Activated CD8-positive, alpha-beta T cell treated with anti-CD3 and anti-CD28 coated beads for 36 hours (primary cell): ENCODE results near the gene SLC46A3. TPM values are rescaled to one million over a fixed set of nuclear protein-coding genes. Genes with fewer than 3 reads are reported as not detected.

Source experiments
- ATAC-seq: fragments of 200-7000 bp; cut with Tn5 transposase; one replicate; pipeline ENCODE4 v1.10.0; 2021; ENCODE audit warnings: mild to moderate bottlenecking, moderate library complexity
- CTCF ChIA-PET: fragments of 350-600 bp; sonication (Branson Sonifier 250); formaldehyde crosslinking; loops from one replicate; lab custom pipeline; 2021; ENCODE audit warnings: antibody characterized with exemption; lab: Charles Lee
- POLR2A ChIA-PET: fragments of 350-600 bp; sonication (Branson Sonifier 250); formaldehyde crosslinking; loops from one replicate; lab custom pipeline; 2021; ENCODE audit warnings: antibody characterized with exemption; lab: Charles Lee
- DNase-seq: peaks from one replicate; pipeline ENCODE4 v3.0.0-alpha.2; 2020
- H3K27ac Mint-ChIP-seq: one replicate; pipeline ENCODE4 v1.8.0; 2021; ENCODE audit warnings: mild to moderate bottlenecking, mixed read lengths
- H3K27me3 Mint-ChIP-seq: one replicate; pipeline ENCODE4 v1.8.0; 2021; ENCODE audit warnings: mixed read lengths
- H3K36me3 Mint-ChIP-seq: one replicate; pipeline ENCODE4 v1.8.0; 2021; ENCODE audit warnings: low read depth, mixed read lengths
- H3K4me1 Mint-ChIP-seq: one replicate; pipeline ENCODE4 v1.8.0; 2021; ENCODE audit warnings: low read depth, mixed read lengths
- H3K4me3 Mint-ChIP-seq: one replicate; pipeline ENCODE4 v1.8.0; 2021; ENCODE audit warnings: mild to moderate bottlenecking, moderate library complexity, mixed read lengths
- H3K9me3 Mint-ChIP-seq: one replicate; pipeline ENCODE4 v1.8.0; 2021; ENCODE audit warnings: mixed read lengths
- intact Hi-C: fragments of 100-400 bp; cut with micrococcal nuclease; formaldehyde crosslinking; loops from one replicate; pipeline ENCODE4 v1.10.0; 2022
- total RNA-seq, 2 experiments: library from RNA; stranded (reverse); gene quantifications; one replicate each; pipeline ENCODE4 v1.2.3, GENCODE V29; 2021
- TF ChIP-seq, protein P1 (sequence below): fragments of 200-600 bp; IDR thresholded peaks from one replicate; pipeline ENCODE4 v1.8.0; 2022; ENCODE audit warnings: antibody characterized with exemption, mild to moderate bottlenecking

The SLC46A3 gene
- total RNA-seq, 2 experiments from 2014 or later = 3.2 to 3.4 TPM

DNA sequence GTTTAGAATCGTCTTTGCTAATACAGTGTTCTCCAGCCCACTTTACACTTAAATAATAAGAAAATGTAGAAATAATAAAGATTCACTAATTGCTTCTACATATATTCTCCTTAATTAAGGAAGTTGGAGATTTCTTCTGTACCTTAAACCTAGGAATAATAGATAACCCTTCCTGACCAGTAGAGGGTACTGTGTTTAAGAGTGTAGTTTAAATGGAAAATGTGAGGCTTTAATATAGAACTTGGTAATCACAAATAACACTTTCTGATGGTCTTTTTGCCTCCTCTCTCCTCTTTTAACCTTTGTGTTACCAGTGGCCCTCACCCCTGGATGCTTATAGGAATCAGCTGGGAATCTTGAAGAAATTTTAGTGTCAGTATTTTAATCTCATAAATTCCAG, 39.1 kb downstream of the SLC46A3 start:
- DNase-seq (no peak), ATAC-seq (no peak)
- Mint-ChIP-seq H3K36me3 (peaks cover 18% of the 10 kb centered on the region), H3K4me1 (no peaks in the 10 kb centered on the region), H3K9me3 (no peaks in the 10 kb centered on the region), H3K4me3 (no peak overlapping the region), H3K27ac (peak overlapping the region; percentile 66), H3K27me3 (no peaks in the 10 kb centered on the region)
- TF ChIP-seq, protein P1, sequence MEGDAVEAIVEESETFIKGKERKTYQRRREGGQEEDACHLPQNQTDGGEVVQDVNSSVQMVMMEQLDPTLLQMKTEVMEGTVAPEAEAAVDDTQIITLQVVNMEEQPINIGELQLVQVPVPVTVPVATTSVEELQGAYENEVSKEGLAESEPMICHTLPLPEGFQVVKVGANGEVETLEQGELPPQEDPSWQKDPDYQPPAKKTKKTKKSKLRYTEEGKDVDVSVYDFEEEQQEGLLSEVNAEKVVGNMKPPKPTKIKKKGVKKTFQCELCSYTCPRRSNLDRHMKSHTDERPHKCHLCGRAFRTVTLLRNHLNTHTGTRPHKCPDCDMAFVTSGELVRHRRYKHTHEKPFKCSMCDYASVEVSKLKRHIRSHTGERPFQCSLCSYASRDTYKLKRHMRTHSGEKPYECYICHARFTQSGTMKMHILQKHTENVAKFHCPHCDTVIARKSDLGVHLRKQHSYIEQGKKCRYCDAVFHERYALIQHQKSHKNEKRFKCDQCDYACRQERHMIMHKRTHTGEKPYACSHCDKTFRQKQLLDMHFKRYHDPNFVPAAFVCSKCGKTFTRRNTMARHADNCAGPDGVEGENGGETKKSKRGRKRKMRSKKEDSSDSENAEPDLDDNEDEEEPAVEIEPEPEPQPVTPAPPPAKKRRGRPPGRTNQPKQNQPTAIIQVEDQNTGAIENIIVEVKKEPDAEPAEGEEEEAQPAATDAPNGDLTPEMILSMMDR = no peak
- ChIA-PET CTCF (interaction anchor here (1.4 kb wide), 1 partner anchor 9 kb away, joined by 4 read pairs; no protein-coding TSS in a partner anchor), POLR2A (no interaction called here)
- intact Hi-C loops = loop anchor here (10.0 kb wide), 1 partner anchor 115 kb away; no protein-coding TSS in a partner anchor

DNA sequence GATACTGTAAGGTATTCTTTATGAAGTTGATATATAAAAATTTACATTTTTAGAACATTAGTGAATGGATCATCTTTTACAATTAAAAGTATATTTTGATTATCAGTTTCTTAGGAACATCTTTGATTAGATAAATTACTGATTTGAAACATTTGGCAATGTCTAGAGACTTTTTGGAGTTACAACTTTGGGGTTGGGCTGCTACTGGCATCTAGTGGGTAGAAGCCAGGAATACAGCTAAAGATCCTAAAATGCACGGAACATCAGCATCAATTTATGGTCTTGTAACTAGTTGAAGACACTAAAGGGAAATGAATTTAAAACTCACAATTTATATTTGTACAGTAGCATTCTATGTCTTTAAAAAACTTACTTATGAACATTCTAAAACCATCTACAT, 40.0 kb downstream of the SLC46A3 start:
- Mint-ChIP-seq H3K4me3 (no peak overlapping the region), H3K27ac (no peak overlapping the region), H3K4me1 (peaks cover 2% of the 10 kb centered on the region), H3K27me3 (no peaks in the 10 kb centered on the region), H3K36me3 (peaks cover 26% of the 10 kb centered on the region), H3K9me3 (no peaks in the 10 kb centered on the region)
- ChIA-PET POLR2A (no interaction called here), CTCF (no interaction called here)
- intact Hi-C loops = no loop called here
- DNase-seq = no peak
- no peak for ATAC-seq
- TF ChIP-seq, protein P1 = no peak

DNA sequence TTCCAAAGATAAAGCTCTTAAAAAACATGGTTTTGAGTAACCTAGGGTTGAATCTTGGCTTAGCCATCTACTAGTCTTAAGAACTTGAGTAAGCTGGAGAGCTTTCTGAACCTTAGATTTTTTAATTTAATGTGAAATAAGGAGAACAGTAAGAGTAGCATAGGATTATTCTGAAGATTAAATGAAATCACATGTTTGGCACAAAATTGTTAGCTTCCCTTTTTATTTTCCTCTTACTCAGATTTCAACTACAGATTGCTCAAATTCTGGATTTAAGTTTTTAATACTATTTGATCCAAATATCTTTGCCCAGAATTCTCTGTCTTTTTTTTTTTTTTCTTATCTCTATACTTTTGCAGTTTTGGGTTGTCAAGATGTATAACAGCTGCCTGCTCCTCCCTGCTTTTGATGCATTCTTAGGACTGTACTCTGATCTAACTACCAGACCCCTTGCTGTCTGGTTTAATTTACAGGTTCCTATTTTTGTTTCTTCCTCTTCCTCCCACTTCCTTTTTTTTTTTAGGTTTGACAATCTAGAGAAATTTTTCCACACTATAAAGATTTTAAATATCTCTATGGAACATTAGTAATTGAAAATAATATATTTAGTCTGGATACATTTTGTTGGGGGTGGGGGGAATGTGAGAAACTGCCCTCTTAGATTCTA, 47.5 kb downstream of the SLC46A3 start:
- Mint-ChIP-seq H3K36me3 (peaks cover 65% of the 10 kb centered on the region), H3K4me3 (no peak overlapping the region), H3K4me1 (peaks cover 18% of the 10 kb centered on the region), H3K9me3 (no peaks in the 10 kb centered on the region), H3K27ac (peak overlapping the region; percentile 4), H3K27me3 (no peaks in the 10 kb centered on the region)
- TF ChIP-seq, protein P1 = no peak
- ATAC-seq (no peak), DNase-seq (no peak)
- POLR2A ChIA-PET = interaction anchor here (0.7 kb wide), 1 partner anchor 379 kb away, joined by 3 read pairs; no protein-coding TSS in a partner anchor
- intact Hi-C loops = no loop called here
- CTCF ChIA-PET = interaction anchor here (0.8 kb wide), 1 partner anchor 9 kb away, joined by 4 read pairs; no protein-coding TSS in a partner anchor

DNA sequence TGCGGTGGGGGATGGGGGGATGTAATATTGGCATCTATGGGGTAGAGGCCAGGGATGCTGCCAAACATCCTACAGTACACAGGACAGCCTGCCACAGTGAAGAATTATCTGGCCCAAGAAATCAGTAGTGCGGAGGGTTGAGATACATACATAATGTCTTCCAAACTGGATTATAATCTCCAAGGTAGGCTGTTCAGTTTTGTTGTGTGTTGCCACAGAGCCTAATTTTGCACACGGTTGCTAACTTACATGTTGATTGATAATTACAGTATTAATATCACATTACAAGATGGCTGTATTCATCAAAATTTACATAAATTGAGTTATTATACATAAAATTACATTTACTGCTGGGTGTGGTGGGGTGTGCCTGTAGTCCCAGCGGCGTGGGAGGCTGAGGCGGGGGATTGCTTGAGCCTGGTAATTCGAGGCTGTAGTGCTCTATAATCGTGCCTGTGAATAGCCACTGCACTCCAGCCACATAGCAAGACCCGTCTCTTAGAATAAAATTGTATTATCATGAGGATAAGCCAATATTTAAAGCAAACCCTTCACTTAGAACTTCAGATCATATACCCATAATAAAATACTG, 51.8 kb downstream of the SLC46A3 start:
- H3K4me1 Mint-ChIP-seq = peaks cover 36% of the 10 kb centered on the region
- peaks cover 72% of the 10 kb centered on the region for H3K36me3 Mint-ChIP-seq
- no peaks in the 10 kb centered on the region for H3K27me3 Mint-ChIP-seq
- intact Hi-C loops = no loop called here
- no peak for DNase-seq
- H3K4me3 Mint-ChIP-seq = no peak overlapping the region
- H3K27ac Mint-ChIP-seq = peak overlapping the region; percentile 49
- no peaks in the 10 kb centered on the region for H3K9me3 Mint-ChIP-seq
- ChIA-PET CTCF (no interaction called here), POLR2A (no interaction called here)
- TF ChIP-seq, protein P1 = no peak
- no peak for ATAC-seq

DNA sequence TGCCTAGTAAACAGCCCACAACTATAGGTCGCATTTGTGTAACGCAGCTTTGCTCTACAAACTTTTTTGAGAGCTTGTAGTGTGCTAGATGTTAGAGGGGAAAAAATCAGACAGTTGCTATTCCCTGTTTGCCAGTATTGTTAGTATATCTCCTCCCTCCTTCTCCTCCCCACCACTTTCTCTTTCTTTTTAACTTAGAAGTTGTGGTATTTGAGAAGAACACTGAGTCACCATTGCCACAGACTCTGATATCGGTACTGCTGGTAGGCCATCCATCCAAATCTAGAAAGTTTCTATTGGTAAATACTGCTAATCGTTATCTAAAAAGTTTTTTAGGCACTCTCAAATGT, 59.2 kb downstream of the SLC46A3 start:
- Mint-ChIP-seq H3K4me3 (peak overlapping the region; percentile 98), H3K36me3 (peaks cover 57% of the 10 kb centered on the region), H3K9me3 (no peaks in the 10 kb centered on the region), H3K27ac (peak overlapping the region; percentile 99), H3K4me1 (peaks cover 58% of the 10 kb centered on the region), H3K27me3 (no peaks in the 10 kb centered on the region)
- DNase-seq (peak; percentile 41), ATAC-seq (peak; percentile 68)
- TF ChIP-seq, protein P1 = no peak
- intact Hi-C loops = no loop called here
- ChIA-PET CTCF (no interaction called here), POLR2A (interaction anchor here (1.1 to 1.4 kb wide), 3 partner anchors 10 to 62 kb away, joined by 3 to 7 read pairs (median 5); no protein-coding TSS in a partner anchor)
